ENCODE data around the gene FRMD4A.

GRCh38 chr10:14244147-14244546 lies 86.6 kb downstream of the FRMD4A start:
- TF ChIP-seq CTCF (IDR thresholded peaks at IDR 0.05): no peak
- TF ChIP-seq POLR2AphosphoS5 (IDR thresholded peaks at IDR 0.05): no peak
